ENCODE data around the gene NHEJ1.

GRCh38 chr2:219029829-219030165, 130.8 kb downstream of the NHEJ1 start:
- TF ChIP-seq CTCF (conservative IDR thresholded peaks at IDR 0.05 in 1 of 2, IDR thresholded peaks at IDR 0.05 in 1 of 2; ENCODE audit: extremely low read depth in 1 of 2, insufficient read depth in 1 of 2, low read depth in 1 of 2, low read length in 2 of 2) (peak; percentile 90 to 97), EZH2 (IDR thresholded peaks at IDR 0.05; ENCODE audit: borderline replicate concordance, low read length) (no peak)
